Measurements from ENCODE around the gene RAB8B. TPM values are rescaled to one million over a fixed set of nuclear protein-coding genes. Genes with fewer than 3 reads are reported as not detected.

Gene RAB8B
- total and polyA plus RNA-seq, 2 experiments from 2014 or later = 16.4 to 36.9 TPM

DNA sequence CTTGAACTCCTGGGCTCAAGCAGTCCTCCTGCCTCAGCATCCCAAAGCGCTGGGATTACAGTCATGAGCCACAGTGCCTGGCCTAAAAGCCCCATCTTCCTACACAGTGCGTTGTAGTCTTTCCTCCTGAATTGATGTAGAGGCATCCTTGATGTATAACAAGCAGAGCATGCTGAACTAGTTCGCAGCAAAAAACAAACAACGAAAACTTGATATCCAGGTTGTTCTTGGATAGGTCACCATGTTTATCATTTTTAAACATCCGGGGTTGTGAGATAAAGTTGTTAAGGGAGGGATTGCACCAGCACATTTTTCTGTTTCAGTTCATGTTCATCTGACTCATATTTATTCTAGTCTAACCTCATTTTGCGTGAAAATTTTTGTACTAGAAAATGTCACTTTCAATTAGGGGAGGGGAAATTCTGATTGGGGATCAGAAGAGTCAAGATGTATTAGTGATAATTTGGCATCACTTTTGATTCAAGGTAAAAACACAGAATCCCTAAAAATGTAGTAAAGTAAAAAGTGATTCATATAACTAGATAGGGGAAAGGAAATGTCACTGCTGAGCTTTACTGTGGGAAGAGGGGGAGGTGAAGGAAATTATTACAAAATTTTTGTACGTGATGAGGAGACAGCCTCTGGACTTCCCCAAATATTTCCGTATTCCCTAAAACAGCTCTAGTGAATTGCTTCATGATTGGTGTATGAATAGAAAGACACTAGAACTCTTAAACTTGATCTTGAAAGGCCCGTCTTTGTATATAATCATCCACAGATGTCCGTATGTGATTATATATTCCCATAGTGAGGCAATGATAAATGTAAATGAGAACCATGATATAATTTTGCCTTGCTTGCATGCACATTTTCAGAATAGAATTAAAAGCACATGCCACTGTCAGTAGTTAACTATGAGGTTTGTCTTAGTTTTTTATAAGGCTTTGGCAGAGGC is 22.9 kb downstream of the RAB8B start:
- 54% methylated on average over 10 of the region's 10 CpGs for WGBS (ENCODE audit: low lambda C conversion rate, missing lambda C conversion rate)
- no peaks in the 10 kb centered on the region for H3K9me2 ChIP-seq (replicated peaks; ENCODE audit: insufficient read depth)
- TF ChIP-seq EZH2phosphoT487 (IDR thresholded peaks at IDR 0.05; ENCODE audit: low read depth, severe bottlenecking, unreplicated experiment) = no peak
- H3K36me3 ChIP-seq (replicated peaks; ENCODE audit: insufficient read depth, low read depth) = no peaks in the 10 kb centered on the region
- peaks cover 35% of the 10 kb centered on the region for H3K4me1 ChIP-seq (ENCODE audit: insufficient read depth)
- H4K20me1 ChIP-seq (ENCODE audit: insufficient read depth, poor library complexity, severe bottlenecking) = no peaks in the 10 kb centered on the region
- no peak overlapping the region for H2AFZ ChIP-seq
- H3K9me3 ChIP-seq (ENCODE audit: low read depth) = no peaks in the 10 kb centered on the region
- peak overlapping the region; percentile 44 for H3K4me2 ChIP-seq
- H3K27me3 ChIP-seq = no peaks in the 10 kb centered on the region
- peak; percentile 30 for DNase-seq (ENCODE audit: low spot score)
- H3K27ac ChIP-seq = peak overlapping the region; percentile 63
- H3K79me2 ChIP-seq = peaks cover 62% of the 10 kb centered on the region
- no peak overlapping the region for H3K4me3 ChIP-seq

GRCh38 chr15:63218100-63218808 is 28.8 kb downstream of the RAB8B start:
- no peaks in the 10 kb centered on the region for H3K9me3 ChIP-seq (ENCODE audit: low read depth)
- H3K4me3 ChIP-seq = no peak overlapping the region
- TF ChIP-seq CTCF (IDR thresholded peaks at IDR 0.05; ENCODE audit: poor library complexity) = no peak
- TF ChIP-seq EZH2 (IDR thresholded peaks at IDR 0.05; ENCODE audit: borderline replicate concordance) = no peak
- no peak for TF ChIP-seq EZH2phosphoT487 (IDR thresholded peaks at IDR 0.05; ENCODE audit: low read depth, severe bottlenecking, unreplicated experiment)
- DNase-seq (ENCODE audit: low spot score) = peak; percentile 38
- no peaks in the 10 kb centered on the region for H4K20me1 ChIP-seq (ENCODE audit: insufficient read depth, poor library complexity, severe bottlenecking)
- 47% methylated on average over 5 of the region's 5 CpGs for WGBS (ENCODE audit: low lambda C conversion rate, missing lambda C conversion rate)
- H2AFZ ChIP-seq = no peak overlapping the region
- no peaks in the 10 kb centered on the region for H3K27me3 ChIP-seq
- peaks cover 3% of the 10 kb centered on the region for H3K4me1 ChIP-seq (ENCODE audit: insufficient read depth)
- H3K9me2 ChIP-seq (replicated peaks; ENCODE audit: insufficient read depth) = no peaks in the 10 kb centered on the region
- H3K36me3 ChIP-seq (replicated peaks; ENCODE audit: insufficient read depth, low read depth) = no peaks in the 10 kb centered on the region
- H3K4me2 ChIP-seq = peak overlapping the region; percentile 16
- H3K27ac ChIP-seq = peak overlapping the region; percentile 72
- H3K79me2 ChIP-seq = peaks cover 38% of the 10 kb centered on the region

GRCh38 chr15:63219196-63219710 is 29.8 kb downstream of the RAB8B start:
- Histone ChIP-seq H3K27ac (peak overlapping the region; percentile 41), H3K9me2 (replicated peaks; ENCODE audit: insufficient read depth) (no peaks in the 10 kb centered on the region), H4K20me1 (ENCODE audit: insufficient read depth, poor library complexity, severe bottlenecking) (no peaks in the 10 kb centered on the region), H3K9me3 (ENCODE audit: low read depth) (no peaks in the 10 kb centered on the region), H3K36me3 (replicated peaks; ENCODE audit: insufficient read depth, low read depth) (no peaks in the 10 kb centered on the region), H3K4me3 (no peak overlapping the region), H3K27me3 (no peaks in the 10 kb centered on the region), H3K79me2 (peaks cover 33% of the 10 kb centered on the region), H3K4me1 (ENCODE audit: insufficient read depth) (peaks cover 3% of the 10 kb centered on the region), H2AFZ (no peak overlapping the region), H3K4me2 (no peak overlapping the region)
- WGBS (ENCODE audit: low lambda C conversion rate, missing lambda C conversion rate) = 90% methylated on average over 3 of the region's 3 CpGs
- no peak for DNase-seq (ENCODE audit: low spot score)
- no peak for TF ChIP-seq CTCF (IDR thresholded peaks at IDR 0.05; ENCODE audit: poor library complexity)
- no peak for TF ChIP-seq EZH2phosphoT487 (IDR thresholded peaks at IDR 0.05; ENCODE audit: low read depth, severe bottlenecking, unreplicated experiment)
- no peak for TF ChIP-seq EZH2 (IDR thresholded peaks at IDR 0.05; ENCODE audit: borderline replicate concordance)
